Activated naive CD8-positive, alpha-beta T cell treated with anti-CD3 and anti-CD28 coated beads, Interleukin-2, amount 10 ng/mL, durations not matched to agents 7 days and 5 days (primary cell): ENCODE data around the gene CXorf65. TPM values are rescaled to one million over a fixed set of nuclear protein-coding genes. Genes with fewer than 3 reads are reported as not detected.

Experiments used
- ATAC-seq: fragments of 150-1000 bp; cut with Tn5 transposase; one replicate; pipeline ENCODE4 v1.10.0; 2021; ENCODE audit warnings: low read depth, moderate library complexity
- POLR2A ChIA-PET: fragments of 350-600 bp; sonication (Branson Sonifier 250); formaldehyde crosslinking; loops from one replicate; lab custom pipeline; 2021; ENCODE audit warnings: antibody characterized with exemption; lab: Charles Lee
- DNase-seq: peaks from one replicate; pipeline ENCODE4 v3.0.0; 2021
- H3K27ac Mint-ChIP-seq: one replicate; pipeline ENCODE4 v1.8.0; 2022; ENCODE audit warnings: mild to moderate bottlenecking, mixed read lengths
- H3K27me3 Mint-ChIP-seq: one replicate; pipeline ENCODE4 v1.8.0; 2022; ENCODE audit warnings: mild to moderate bottlenecking, moderate library complexity, mixed read lengths
- H3K36me3 Mint-ChIP-seq: one replicate; pipeline ENCODE4 v1.8.0; 2021; ENCODE audit warnings: mild to moderate bottlenecking, mixed read lengths
- H3K4me1 Mint-ChIP-seq: one replicate; pipeline ENCODE4 v1.8.0; 2021; ENCODE audit warnings: mixed read lengths
- H3K4me3 Mint-ChIP-seq: one replicate; pipeline ENCODE4 v1.8.0; 2022; ENCODE audit warnings: mild to moderate bottlenecking, moderate library complexity, mixed read lengths
- H3K9me3 Mint-ChIP-seq: one replicate; pipeline ENCODE4 v1.8.0; 2021; ENCODE audit warnings: mixed read lengths
- total RNA-seq, 2 experiments: library from RNA; stranded (reverse); gene quantifications; one replicate each; pipeline ENCODE4 v1.2.3, GENCODE V29; 2021

The CXorf65 gene
- total RNA-seq, 2 experiments from 2014 or later: 26.7 to 30.6 TPM

- DNase-seq: no peak
- POLR2A ChIA-PET: interaction anchor here (0.9 to 6.5 kb wide), 12 partner anchors 8 to 416 kb away, joined by 3 to 106 read pairs (median 7); partner anchors contain the start of genes CXorf65, FOXO4, SNX12 and TAF1
- peak overlapping the region; percentile 82 for H3K4me3 Mint-ChIP-seq
- peaks cover 13% of the 10 kb centered on the region for H3K4me1 Mint-ChIP-seq
- no peaks in the 10 kb centered on the region for H3K9me3 Mint-ChIP-seq
- H3K27me3 Mint-ChIP-seq: no peaks in the 10 kb centered on the region
- peak overlapping the region; percentile 86 for H3K27ac Mint-ChIP-seq
- peaks cover 5% of the 10 kb centered on the region for H3K36me3 Mint-ChIP-seq
- peak; percentile 22 for ATAC-seq
These were observed 12.5 kb upstream of the CXorf65 start for GRCh38 chrX:71118985-71119535.

GRCh38 chrX:71118032-71118984, 11.8 kb upstream of the CXorf65 start, which contains the start of gene MED12:
MED12 (plus strand) TSS chrX:71118596; CDS start chrX:71118755, 159 bp downstream.
- ATAC-seq: peak; percentile 93
- Mint-ChIP-seq H3K4me3 (peak within 1 kb of the TSS; percentile 82), H3K27me3 (no peaks in the 10 kb centered on the region), H3K9me3 (no peaks in the 10 kb centered on the region), H3K27ac (peak within 1 kb of the TSS; percentile 86), H3K4me1 (peaks cover 14% of the 10 kb centered on the region), H3K36me3 (peaks cover 5% of the 10 kb centered on the region)
- DNase-seq: peak; percentile 83
- POLR2A ChIA-PET: interaction anchor here (0.9 to 6.5 kb wide), 13 partner anchors 8 to 416 kb away, joined by 3 to 106 read pairs (median 5); partner anchors contain the start of genes CXorf65, FOXO4, NONO and SNX12

GRCh38 chrX:71117358-71117757, 10.8 kb upstream of the CXorf65 start:
- Mint-ChIP-seq H3K4me3 (no peak overlapping the region), H3K27ac (no peak overlapping the region)
- no peak for DNase-seq

GRCh38 chrX:71111921-71112431, 5.4 kb upstream of the CXorf65 start:
- Mint-ChIP-seq H3K27ac (peak overlapping the region; percentile 95), H3K4me3 (peak overlapping the region; percentile 99), H3K9me3 (no peaks in the 10 kb centered on the region), H3K4me1 (peaks cover 25% of the 10 kb centered on the region), H3K36me3 (peaks cover 41% of the 10 kb centered on the region), H3K27me3 (no peaks in the 10 kb centered on the region)
- ATAC-seq (peak; percentile 15), DNase-seq (no peak)
- POLR2A ChIA-PET: interaction anchor here (1.1 to 4.8 kb wide), 8 partner anchors 11 to 254 kb away, joined by 3 to 81 read pairs (median 10); partner anchors contain the start of genes FOXO4, NONO and TAF1

More at GRCh38 chrX:71117358-71117757, 10.8 kb upstream of the CXorf65 start:
- Mint-ChIP-seq H3K9me3 (no peaks in the 10 kb centered on the region), H3K36me3 (peaks cover 5% of the 10 kb centered on the region), H3K27me3 (no peaks in the 10 kb centered on the region), H3K4me1 (peaks cover 18% of the 10 kb centered on the region)
- POLR2A ChIA-PET: interaction anchor here (1.0 to 6.5 kb wide), 7 partner anchors 7 to 249 kb away, joined by 3 to 106 read pairs (median 9); partner anchors contain the start of genes CXorf65, NONO and TAF1
- ATAC-seq: no peak

- POLR2A ChIA-PET: interaction anchor here (1.1 to 4.8 kb wide), 8 partner anchors 10 to 255 kb away, joined by 3 to 81 read pairs (median 10); partner anchors contain the start of genes FOXO4, NONO and TAF1
- ATAC-seq: peak; percentile 80
- peaks cover 30% of the 10 kb centered on the region for H3K4me1 Mint-ChIP-seq
- H3K36me3 Mint-ChIP-seq: peaks cover 44% of the 10 kb centered on the region
- DNase-seq: peak; percentile 53
- no peaks in the 10 kb centered on the region for H3K9me3 Mint-ChIP-seq
- H3K27ac Mint-ChIP-seq: peak within 1 kb of the TSS; percentile 95
- H3K4me3 Mint-ChIP-seq: peak within 1 kb of the TSS; percentile 99
- H3K27me3 Mint-ChIP-seq: no peaks in the 10 kb centered on the region
These were observed 4.8 kb upstream of the CXorf65 start, which contains the start of gene IL2RG for GRCh38 chrX:71111141-71111843. IL2RG (minus strand) TSS chrX:71111577; CDS start chrX:71111539, 38 bp downstream.

GRCh38 chrX:71109051-71109450, 2.5 kb upstream of the CXorf65 start:
- ATAC-seq (no peak), DNase-seq (no peak)
- peaks cover 51% of the 10 kb centered on the region for H3K36me3 Mint-ChIP-seq
- peak overlapping the region; percentile 99 for H3K4me3 Mint-ChIP-seq
- no peaks in the 10 kb centered on the region for H3K9me3 Mint-ChIP-seq
- H3K4me1 Mint-ChIP-seq: peaks cover 43% of the 10 kb centered on the region
- H3K27me3 Mint-ChIP-seq: no peaks in the 10 kb centered on the region
- H3K27ac Mint-ChIP-seq: peak overlapping the region; percentile 95
- POLR2A ChIA-PET: interaction anchor here (1.6 to 4.8 kb wide), 3 partner anchors 8 to 9 kb away, joined by 9 to 81 read pairs (median 12); partner anchors contain the start of gene MED12

- ATAC-seq (peak; percentile 38), DNase-seq (peak; percentile 44)
- peak overlapping the region; percentile 99 for H3K4me3 Mint-ChIP-seq
- H3K27ac Mint-ChIP-seq: peak overlapping the region; percentile 95
- H3K27me3 Mint-ChIP-seq: no peaks in the 10 kb centered on the region
- H3K4me1 Mint-ChIP-seq: peaks cover 51% of the 10 kb centered on the region
- POLR2A ChIA-PET: interaction anchor here (0.9 to 1.9 kb wide), 2 partner anchors 10 to 12 kb away, joined by 3 to 12 read pairs; partner anchors contain the start of genes FOXO4 and MED12
- peaks cover 54% of the 10 kb centered on the region for H3K36me3 Mint-ChIP-seq
- H3K9me3 Mint-ChIP-seq: no peaks in the 10 kb centered on the region
These were observed 1.3 kb upstream of the CXorf65 start for GRCh38 chrX:71107762-71108360.

GRCh38 chrX:71107245-71107644, 705 bp upstream of the CXorf65 start:
- Mint-ChIP-seq H3K27ac (peak overlapping the region; percentile 95), H3K36me3 (peaks cover 54% of the 10 kb centered on the region), H3K27me3 (no peaks in the 10 kb centered on the region), H3K9me3 (no peaks in the 10 kb centered on the region), H3K4me3 (peak overlapping the region; percentile 99), H3K4me1 (peaks cover 48% of the 10 kb centered on the region)
- POLR2A ChIA-PET: interaction anchor here (1.9 kb wide), 1 partner anchor 11 kb away, joined by 12 read pairs; the partner anchor contains the start of gene MED12
- no peak for DNase-seq
- no peak for ATAC-seq

GRCh38 chrX:71105628-71106027, 912 bp downstream of the CXorf65 start:
- Mint-ChIP-seq H3K27ac (peak overlapping the region; percentile 90), H3K27me3 (no peaks in the 10 kb centered on the region), H3K36me3 (peaks cover 46% of the 10 kb centered on the region), H3K4me1 (peaks cover 51% of the 10 kb centered on the region), H3K9me3 (no peaks in the 10 kb centered on the region), H3K4me3 (peak overlapping the region; percentile 80)
- POLR2A ChIA-PET: interaction anchor here (0.8 to 8.4 kb wide), 3 partner anchors 10 to 76 kb away, joined by 5 to 106 read pairs (median 5); partner anchors contain the start of genes FOXO4 and MED12
- no peak for DNase-seq
- no peak for ATAC-seq

- H3K9me3 Mint-ChIP-seq: no peaks in the 10 kb centered on the region
- ATAC-seq: peak; percentile 57
- POLR2A ChIA-PET: interaction anchor here (1.1 to 8.4 kb wide), 4 partner anchors 8 to 93 kb away, joined by 3 to 106 read pairs (median 43); partner anchors contain the start of genes IL2RG and MED12
- H3K36me3 Mint-ChIP-seq: peaks cover 25% of the 10 kb centered on the region
- peak; percentile 60 for DNase-seq
- H3K4me3 Mint-ChIP-seq: peak overlapping the region; percentile 85
- peaks cover 57% of the 10 kb centered on the region for H3K4me1 Mint-ChIP-seq
- H3K27me3 Mint-ChIP-seq: no peaks in the 10 kb centered on the region
- H3K27ac Mint-ChIP-seq: peak overlapping the region; percentile 90
These were observed 3.2 kb downstream of the CXorf65 start for GRCh38 chrX:71103110-71103983.

GRCh38 chrX:71102292-71102691, 4.2 kb downstream of the CXorf65 start:
- Mint-ChIP-seq H3K27ac (peak overlapping the region; percentile 90), H3K4me3 (peak overlapping the region; percentile 53)

More at GRCh38 chrX:71102292-71102691, 4.2 kb downstream of the CXorf65 start:
- peaks cover 53% of the 10 kb centered on the region for H3K4me1 Mint-ChIP-seq
- ATAC-seq (no peak), DNase-seq (no peak)
- POLR2A ChIA-PET: interaction anchor here (0.7 to 8.4 kb wide), 6 partner anchors 9 to 215 kb away, joined by 3 to 106 read pairs (median 6); partner anchors contain the start of genes IL2RG and MED12
- H3K36me3 Mint-ChIP-seq: peaks cover 17% of the 10 kb centered on the region
- H3K9me3 Mint-ChIP-seq: no peaks in the 10 kb centered on the region
- no peaks in the 10 kb centered on the region for H3K27me3 Mint-ChIP-seq
